ENCODE results near the gene IL36RN.
"Not testable (repeated sequence)": the region's sequence is repeated elsewhere in the genome, so short reads cannot be mapped to it uniquely, and the experiment has no call there.

Gene IL36RN

GRCh38 chr2:113084249-113085000, 25.4 kb downstream of the IL36RN start:
- H3K27me3 ChIP-seq (ENCODE audit: control insufficient read depth in 1 of 2, insufficient read depth in 2 of 2, low read length in 2 of 2) = peaks cover 0 to 4% of the 10 kb centered on the region in 2 donors
- H3K9ac ChIP-seq (ENCODE audit: low read length in 2 of 2) = no peak overlapping the region
- no peaks in the 10 kb centered on the region for H3K9me3 ChIP-seq (ENCODE audit: control insufficient read depth in 2 of 2, low read length in 2 of 2)
- H3K4me1 ChIP-seq (ENCODE audit: control insufficient read depth, insufficient read depth, low read length) = no peaks in the 10 kb centered on the region
- no peak overlapping the region for H3K4me3 ChIP-seq (ENCODE audit: low read length in 2 of 2)
- H3K36me3 ChIP-seq (ENCODE audit: control insufficient read depth in 2 of 2, insufficient read depth in 2 of 2, low read length in 2 of 2) = no peaks in the 10 kb centered on the region
- no peak overlapping the region for H3K27ac ChIP-seq (ENCODE audit: low read length)

- Histone ChIP-seq H3K9me3 (ENCODE audit: control insufficient read depth in 2 of 2, low read length in 2 of 2) (no peaks in the 10 kb centered on the region), H3K27ac (ENCODE audit: low read length) (no peak overlapping the region)
These were observed 26.5 kb downstream of the IL36RN start for GRCh38 chr2:113085542-113085941.

GRCh38 chr2:113088213-113088992, 29.4 kb downstream of the IL36RN start:
- Histone ChIP-seq H3K27me3 (ENCODE audit: control insufficient read depth in 1 of 2, insufficient read depth in 2 of 2, low read length in 2 of 2) (no peaks in the 10 kb centered on the region), H3K9ac (ENCODE audit: low read length in 2 of 2) (no peak overlapping the region), H3K27ac (ENCODE audit: low read length) (no peak overlapping the region)

More at GRCh38 chr2:113085542-113085941, 26.5 kb downstream of the IL36RN start:
- H3K9ac ChIP-seq (ENCODE audit: low read length in 2 of 2) = no peak overlapping the region
- H3K4me3 ChIP-seq (ENCODE audit: low read length in 2 of 2) = no peak overlapping the region
- H3K36me3 ChIP-seq (ENCODE audit: control insufficient read depth in 2 of 2, insufficient read depth in 2 of 2, low read length in 2 of 2) = no peaks in the 10 kb centered on the region
- peaks cover 0 to 4% of the 10 kb centered on the region in 2 donors for H3K27me3 ChIP-seq (ENCODE audit: control insufficient read depth in 1 of 2, insufficient read depth in 2 of 2, low read length in 2 of 2)
- no peaks in the 10 kb centered on the region for H3K4me1 ChIP-seq (ENCODE audit: control insufficient read depth, insufficient read depth, low read length)

GRCh38 chr2:113089916-113090315, 30.9 kb downstream of the IL36RN start:
- Histone ChIP-seq H3K9ac (ENCODE audit: low read length in 2 of 2) (no peak overlapping the region), H3K36me3 (ENCODE audit: control insufficient read depth in 2 of 2, insufficient read depth in 2 of 2, low read length in 2 of 2) (no peaks in the 10 kb centered on the region), H3K9me3 (ENCODE audit: control insufficient read depth in 2 of 2, low read length in 2 of 2) (no peaks in the 10 kb centered on the region), H3K27ac (ENCODE audit: low read length) (no peak overlapping the region), H3K4me3 (ENCODE audit: low read length in 2 of 2) (no peak overlapping the region), H3K27me3 (ENCODE audit: control insufficient read depth in 1 of 2, insufficient read depth in 2 of 2, low read length in 2 of 2) (no peaks in the 10 kb centered on the region), H3K4me1 (ENCODE audit: control insufficient read depth, insufficient read depth, low read length) (no peaks in the 10 kb centered on the region)

More at GRCh38 chr2:113088213-113088992, 29.4 kb downstream of the IL36RN start:
- no peaks in the 10 kb centered on the region for H3K36me3 ChIP-seq (ENCODE audit: control insufficient read depth in 2 of 2, insufficient read depth in 2 of 2, low read length in 2 of 2)
- H3K9me3 ChIP-seq (ENCODE audit: control insufficient read depth in 2 of 2, low read length in 2 of 2) = no peaks in the 10 kb centered on the region
- H3K4me1 ChIP-seq (ENCODE audit: control insufficient read depth, insufficient read depth, low read length) = no peaks in the 10 kb centered on the region
- H3K4me3 ChIP-seq (ENCODE audit: low read length in 2 of 2) = no peak overlapping the region

GRCh38 chr2:113091231-113091896, 32.4 kb downstream of the IL36RN start:
- Histone ChIP-seq H3K27ac (ENCODE audit: low read length) (no peak overlapping the region), H3K36me3 (ENCODE audit: control insufficient read depth in 2 of 2, insufficient read depth in 2 of 2, low read length in 2 of 2) (no peaks in the 10 kb centered on the region), H3K9ac (ENCODE audit: low read length in 2 of 2) (no peak overlapping the region), H3K9me3 (ENCODE audit: control insufficient read depth in 2 of 2, low read length in 2 of 2) (no peaks in the 10 kb centered on the region), H3K4me1 (ENCODE audit: control insufficient read depth, insufficient read depth, low read length) (no peaks in the 10 kb centered on the region), H3K4me3 (ENCODE audit: low read length in 2 of 2) (no peak overlapping the region), H3K27me3 (ENCODE audit: control insufficient read depth in 1 of 2, insufficient read depth in 2 of 2, low read length in 2 of 2) (no peaks in the 10 kb centered on the region)

- no peak overlapping the region for H3K9ac ChIP-seq (ENCODE audit: low read length in 2 of 2)
- no peak overlapping the region for H3K27ac ChIP-seq (ENCODE audit: low read length)
- H3K27me3 ChIP-seq (ENCODE audit: control insufficient read depth in 1 of 2, insufficient read depth in 2 of 2, low read length in 2 of 2) = no peaks in the 10 kb centered on the region
- no peaks in the 10 kb centered on the region for H3K9me3 ChIP-seq (ENCODE audit: control insufficient read depth in 2 of 2, low read length in 2 of 2)
- no peak overlapping the region for H3K4me3 ChIP-seq (ENCODE audit: low read length in 2 of 2)
- H3K36me3 ChIP-seq (ENCODE audit: control insufficient read depth in 2 of 2, insufficient read depth in 2 of 2, low read length in 2 of 2) = no peaks in the 10 kb centered on the region
- no peaks in the 10 kb centered on the region for H3K4me1 ChIP-seq (ENCODE audit: control insufficient read depth, insufficient read depth, low read length)
These were observed 34.0 kb downstream of the IL36RN start for GRCh38 chr2:113092864-113093612.

- Histone ChIP-seq H3K4me3 (ENCODE audit: low read length in 2 of 2) (no peak overlapping the region), H3K27ac (ENCODE audit: low read length) (no peak overlapping the region), H3K27me3 (ENCODE audit: control insufficient read depth in 1 of 2, insufficient read depth in 2 of 2, low read length in 2 of 2) (no peaks in the 10 kb centered on the region), H3K36me3 (ENCODE audit: control insufficient read depth in 2 of 2, insufficient read depth in 2 of 2, low read length in 2 of 2) (no peaks in the 10 kb centered on the region), H3K4me1 (ENCODE audit: control insufficient read depth, insufficient read depth, low read length) (no peaks in the 10 kb centered on the region), H3K9ac (ENCODE audit: low read length in 2 of 2) (no peak overlapping the region), H3K9me3 (ENCODE audit: control insufficient read depth in 2 of 2, low read length in 2 of 2) (no peaks in the 10 kb centered on the region)
These were observed 34.6 kb downstream of the IL36RN start for GRCh38 chr2:113093613-113093977.

GRCh38 chr2:113096306-113096705, 37.3 kb downstream of the IL36RN start:
- H3K9ac ChIP-seq (ENCODE audit: low read length in 2 of 2); H3K27me3 ChIP-seq (ENCODE audit: control insufficient read depth in 1 of 2, insufficient read depth in 2 of 2, low read length in 2 of 2); H3K4me1 ChIP-seq (ENCODE audit: control insufficient read depth, insufficient read depth, low read length); H3K9me3 ChIP-seq (ENCODE audit: control insufficient read depth in 2 of 2, low read length in 2 of 2); H3K27ac ChIP-seq (ENCODE audit: low read length); H3K4me3 ChIP-seq (ENCODE audit: low read length in 2 of 2); H3K36me3 ChIP-seq (ENCODE audit: control insufficient read depth in 2 of 2, insufficient read depth in 2 of 2, low read length in 2 of 2): not testable (repeated sequence)

GRCh38 chr2:113096842-113097618, 38.0 kb downstream of the IL36RN start:
- not testable (repeated sequence) for H3K4me1 ChIP-seq (ENCODE audit: control insufficient read depth, insufficient read depth, low read length); H3K27me3 ChIP-seq (ENCODE audit: control insufficient read depth in 1 of 2, insufficient read depth in 2 of 2, low read length in 2 of 2); H3K4me3 ChIP-seq (ENCODE audit: low read length in 2 of 2); H3K9me3 ChIP-seq (ENCODE audit: control insufficient read depth in 2 of 2, low read length in 2 of 2); H3K36me3 ChIP-seq (ENCODE audit: control insufficient read depth in 2 of 2, insufficient read depth in 2 of 2, low read length in 2 of 2); H3K27ac ChIP-seq (ENCODE audit: low read length); H3K9ac ChIP-seq (ENCODE audit: low read length in 2 of 2)

- no peaks in the 10 kb centered on the region for H3K27me3 ChIP-seq (ENCODE audit: control insufficient read depth in 1 of 2, insufficient read depth in 2 of 2, low read length in 2 of 2)
- H3K4me3 ChIP-seq (ENCODE audit: low read length in 2 of 2) = no peak overlapping the region
- no peaks in the 10 kb centered on the region for H3K4me1 ChIP-seq (ENCODE audit: control insufficient read depth, insufficient read depth, low read length)
- H3K9ac ChIP-seq (ENCODE audit: low read length in 2 of 2) = no peak overlapping the region
- no peak overlapping the region for H3K27ac ChIP-seq (ENCODE audit: low read length)
- H3K9me3 ChIP-seq (ENCODE audit: control insufficient read depth in 2 of 2, low read length in 2 of 2) = peaks cover 0 to 1% of the 10 kb centered on the region in 2 donors
- no peaks in the 10 kb centered on the region for H3K36me3 ChIP-seq (ENCODE audit: control insufficient read depth in 2 of 2, insufficient read depth in 2 of 2, low read length in 2 of 2)
These were observed 39.0 kb downstream of the IL36RN start for GRCh38 chr2:113098041-113098440.
